PC-9 (cell line): Measurements from ENCODE around the gene OVCH2.

ENCODE experiments used
- CTCF ChIP-seq: fragments of 200-600 bp; sonication (generic); conservative IDR thresholded peaks from 2 replicates; pipeline ENCODE4 v1.6.1; 2017; ENCODE audit warnings: mixed run types, antibody characterized with exemption, mild to moderate bottlenecking, moderate library complexity
- EZH2 ChIP-seq: fragments of 200-600 bp; sonication (generic); IDR thresholded peaks from 2 replicates; pipeline ENCODE4 v1.8.0; 2017; ENCODE audit warnings: antibody characterized with exemption, low read depth

GRCh38 chr11:7645206-7645605, 61.1 kb downstream of the OVCH2 start:
- TF ChIP-seq CTCF, result no peak
- TF ChIP-seq EZH2, result no peak
